Activated CD4-positive, alpha-beta T cell treated with anti-CD3 and anti-CD28 coated beads, Interleukin-2, amount 50 U/mL, for 4 hours (primary cell): ENCODE results near the gene SMAD7.
A peak's percentile ranks its signal among the peaks of the same experiment; 100 is the strongest.

Experiments
- DNase-seq, 2 experiments: peaks; one replicate each; pipeline ENCODE4 v3.0.0-alpha.2; 2020

Gene SMAD7

GRCh38 chr18:48986851-48987761 lies 36.3 kb upstream of the SMAD7 start:
- DNase-seq = no peak

GRCh38 chr18:48985161-48985560 lies 34.4 kb upstream of the SMAD7 start:
- DNase-seq = no peak

DNA sequence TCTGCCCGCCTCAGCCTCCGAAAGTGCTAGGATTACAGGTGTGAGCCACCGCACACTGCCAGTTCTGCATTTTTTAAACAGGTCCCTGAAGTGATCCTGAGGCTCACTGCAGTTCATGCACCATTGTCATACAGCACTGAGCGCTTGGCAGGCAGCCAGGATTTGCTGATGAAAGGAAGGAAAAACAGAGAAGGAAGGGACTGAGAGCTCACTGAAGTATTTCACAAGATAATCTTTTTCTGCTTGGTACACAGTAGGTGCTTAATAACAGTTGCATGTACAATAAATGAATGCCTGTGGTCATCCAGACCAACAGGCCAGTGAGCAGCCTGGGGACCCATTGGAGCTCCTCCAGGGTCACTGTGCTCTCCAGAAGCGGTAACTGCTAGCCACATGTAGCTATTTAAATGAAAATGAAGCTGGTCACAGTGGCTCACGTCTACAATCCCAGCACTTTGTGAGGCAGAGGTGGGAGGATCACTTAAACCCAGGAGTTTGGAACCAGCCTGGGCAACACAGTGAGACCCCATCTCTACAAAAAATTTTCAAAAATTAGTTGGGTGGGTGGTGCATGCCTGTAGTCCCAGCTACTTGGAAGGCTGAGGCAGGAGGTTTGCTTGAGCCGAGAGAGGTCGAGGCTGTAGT lies 33.1 kb upstream of the SMAD7 start:
- no peak for DNase-seq

DNA sequence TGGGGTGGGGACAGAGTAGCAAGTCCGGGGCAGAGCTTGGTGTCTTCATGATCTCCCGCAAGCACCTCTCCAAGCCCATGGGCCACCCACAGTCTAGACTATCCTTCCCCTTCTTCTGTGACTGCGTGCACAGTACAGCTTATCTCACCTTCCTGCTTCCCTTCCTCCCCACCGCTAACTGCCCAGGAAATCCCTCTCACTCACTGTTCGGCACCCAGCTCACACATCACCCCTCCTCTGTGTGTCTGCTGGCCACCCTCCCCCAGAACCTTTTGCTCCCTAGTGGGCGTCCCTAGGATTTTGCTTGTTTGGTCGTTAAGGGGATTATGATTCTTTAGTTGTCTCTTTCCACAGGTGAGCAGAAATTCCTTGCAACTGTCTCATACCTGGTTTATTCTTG lies 31.5 kb upstream of the SMAD7 start:
- DNase-seq = no peak

- no peak for DNase-seq
These were observed 29.5 kb upstream of the SMAD7 start for GRCh38 chr18:48979944-48980890.

- no peak for DNase-seq
These were observed 27.1 kb upstream of the SMAD7 start for GRCh38 chr18:48977914-48978313.

DNA sequence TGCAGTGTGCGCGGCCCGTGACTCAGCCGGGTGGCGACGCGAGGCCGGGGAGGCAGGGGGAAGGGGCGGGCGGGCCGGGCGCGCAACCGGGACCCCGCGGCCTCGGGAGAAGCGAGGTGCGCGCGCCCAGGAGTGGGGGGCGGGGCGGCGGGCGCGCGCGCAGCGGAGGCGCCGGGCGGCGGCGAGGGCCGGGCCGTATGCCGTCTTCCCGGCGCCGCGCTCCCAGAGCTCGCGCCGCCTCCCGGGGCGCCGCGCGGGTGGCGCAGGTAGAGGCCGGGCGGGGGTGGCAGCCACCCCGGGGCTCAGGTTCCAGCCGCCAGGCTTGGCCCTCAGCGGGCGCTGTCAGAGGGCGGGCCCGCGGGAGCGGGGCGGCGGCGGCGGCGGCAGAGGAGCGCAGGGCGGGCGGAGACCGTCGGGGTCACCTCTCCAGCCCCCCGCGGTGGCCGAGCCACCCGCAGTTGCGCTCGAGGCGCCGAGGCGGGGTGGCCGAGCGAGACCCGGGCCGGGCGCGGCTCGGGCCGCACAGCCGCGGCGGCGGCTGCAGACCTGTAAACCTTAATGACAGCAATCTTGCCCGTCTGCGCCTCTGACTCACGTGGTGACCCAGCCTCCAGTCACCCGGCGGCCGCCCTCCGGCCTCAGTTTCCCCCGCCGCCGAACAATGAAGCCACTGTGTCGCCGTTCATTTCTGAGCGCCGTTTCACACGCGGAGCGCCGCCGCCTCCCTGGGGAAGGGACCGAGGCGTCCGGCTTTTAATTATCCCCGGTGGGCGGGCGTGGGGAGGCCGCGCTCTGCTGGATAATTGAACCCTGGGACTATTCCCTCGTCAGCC lies 25.3 kb upstream of the SMAD7 start:
- peak; percentile 45 to 60 for DNase-seq

DNA sequence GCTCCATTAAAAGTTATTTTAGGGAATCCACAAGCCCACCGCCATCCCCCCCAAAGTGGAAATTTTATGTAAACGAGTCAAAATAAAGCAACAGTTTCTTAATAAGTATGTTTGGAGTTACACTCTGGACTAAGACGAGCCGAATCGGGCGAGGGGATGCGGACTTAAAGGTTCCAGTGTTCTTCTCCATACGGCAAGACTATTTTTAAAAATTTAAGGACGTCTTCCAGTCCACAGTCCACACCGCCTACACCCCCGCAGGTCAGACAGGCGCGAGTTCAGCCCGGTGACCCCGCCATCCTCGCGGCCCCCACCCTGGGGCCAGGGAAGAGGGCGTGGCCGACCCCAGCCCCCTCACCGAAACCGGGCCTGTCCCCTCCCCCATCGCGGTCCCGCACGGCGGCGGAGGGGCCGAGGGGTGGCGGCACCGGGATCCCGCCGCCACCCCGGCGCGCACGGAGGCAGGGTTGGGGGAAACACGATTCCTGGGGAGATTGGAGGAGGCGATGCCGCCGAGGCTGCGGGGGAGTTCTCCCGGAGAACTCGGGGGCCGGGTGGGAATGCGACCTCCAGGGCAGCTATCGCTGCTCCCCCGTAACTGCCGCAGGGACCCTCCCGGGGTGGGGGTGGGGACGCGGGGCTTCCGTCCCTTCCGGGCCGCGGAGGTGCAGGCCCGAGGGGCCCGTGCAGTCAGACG lies 24.5 kb upstream of the SMAD7 start:
- no peak for DNase-seq

- no peak for DNase-seq
These were observed 23.7 kb upstream of the SMAD7 start for GRCh38 chr18:48974304-48975119.

- DNase-seq = no peak
These were observed 23.0 kb upstream of the SMAD7 start for GRCh38 chr18:48973731-48974130.

DNA sequence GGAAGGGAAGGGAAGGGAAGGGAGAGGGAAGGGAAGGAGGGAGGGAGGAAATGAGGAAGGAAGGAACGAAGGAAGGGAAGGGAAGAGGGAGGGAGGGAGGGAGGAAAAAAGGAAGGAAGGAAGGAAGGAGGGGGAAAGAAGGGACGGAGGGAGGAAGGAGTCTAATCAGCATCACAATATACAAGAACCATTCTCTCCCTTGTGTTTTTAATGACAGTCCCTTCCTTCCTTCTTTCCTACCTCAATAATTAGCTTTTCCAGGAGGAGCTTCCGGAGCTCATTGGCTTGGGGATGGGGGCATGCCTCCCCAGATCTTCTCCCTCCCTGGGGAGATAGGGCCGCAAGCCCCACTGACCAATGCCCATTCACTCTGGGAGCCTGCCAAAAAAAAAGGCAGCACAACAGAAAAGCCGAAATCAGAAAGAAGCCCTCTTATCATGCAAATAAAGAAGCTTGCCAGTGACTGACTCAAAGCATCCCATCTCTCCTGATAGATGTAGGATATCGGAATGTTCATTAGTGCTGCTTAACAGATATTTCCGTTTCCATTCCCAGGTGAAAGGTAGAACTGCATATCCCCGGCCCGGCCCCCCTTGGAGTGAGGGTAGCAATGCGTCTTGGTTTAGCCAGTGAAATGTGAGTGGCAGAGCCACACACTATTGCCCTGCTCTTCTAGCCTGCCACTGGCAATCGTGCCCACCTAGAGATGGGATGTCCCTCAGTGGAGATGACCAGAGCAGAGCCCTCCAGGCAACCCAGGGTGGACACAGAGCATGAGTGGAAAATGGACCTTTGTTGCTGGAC lies 17.8 kb upstream of the SMAD7 start:
- DNase-seq = no peak

DNA sequence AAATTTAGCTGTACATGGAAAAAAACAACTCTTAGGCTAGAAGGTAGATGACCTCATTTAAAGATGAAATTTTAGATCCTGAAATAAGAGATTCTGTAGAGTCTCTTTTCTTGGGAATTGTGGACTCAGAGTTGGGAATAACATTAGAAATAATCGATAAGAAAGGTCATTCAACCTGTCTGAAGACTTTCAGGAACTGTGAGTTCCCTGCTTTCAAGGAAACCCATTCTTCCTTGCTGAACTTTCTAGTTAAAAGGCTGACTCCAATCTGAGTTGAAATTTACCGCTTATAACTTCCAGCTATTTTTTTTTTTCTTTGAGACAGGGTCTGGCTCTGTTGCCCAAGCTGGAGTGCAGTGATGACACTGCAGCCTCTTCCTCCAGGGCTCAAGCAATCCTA lies 16.8 kb upstream of the SMAD7 start:
- no peak for DNase-seq

GRCh38 chr18:48966523-48966922 lies 15.8 kb upstream of the SMAD7 start:
- DNase-seq = no peak

DNA sequence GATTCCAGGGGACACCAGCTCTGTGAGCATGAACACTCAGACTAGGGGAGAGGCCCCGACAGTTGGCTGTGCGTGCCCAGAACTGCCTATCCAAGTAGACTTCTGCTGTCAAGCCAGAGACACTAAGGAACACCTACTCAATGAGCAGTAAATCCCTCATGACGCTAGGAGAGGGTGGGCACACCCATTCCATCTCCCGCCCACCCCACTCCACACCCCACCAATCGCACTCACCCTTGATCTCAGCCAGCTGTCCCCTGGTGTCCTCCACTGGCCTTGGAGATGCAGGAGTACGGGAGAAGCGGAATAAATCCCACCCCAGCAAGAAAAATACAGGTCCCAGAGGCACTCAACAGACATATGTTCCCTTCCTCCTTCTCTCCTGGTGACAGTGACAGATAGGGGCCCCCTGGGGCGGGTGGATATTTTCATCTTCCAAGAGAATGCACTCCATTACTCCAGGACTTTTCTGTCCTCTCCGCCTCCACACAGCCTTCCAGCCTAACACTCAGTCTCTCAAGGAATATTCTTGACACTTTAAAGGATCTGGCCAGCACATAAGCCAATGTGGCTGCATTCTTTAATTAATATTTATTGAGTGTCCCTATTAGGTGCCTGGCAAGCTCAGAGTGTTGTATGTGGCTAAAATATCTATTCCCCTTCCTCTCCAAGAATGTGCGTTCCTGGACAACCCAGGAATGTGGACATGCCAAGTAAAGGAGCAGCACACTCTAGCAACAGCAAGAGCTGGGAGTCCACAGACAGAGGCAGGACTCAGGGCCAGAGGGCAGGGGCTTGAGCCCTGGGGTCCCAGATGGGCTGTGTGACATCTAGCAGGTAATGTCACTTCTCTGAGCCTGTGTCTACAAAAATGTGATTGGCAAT lies 13.1 kb upstream of the SMAD7 start:
- DNase-seq = no peak

- DNase-seq = no peak
These were observed 12.3 kb upstream of the SMAD7 start for GRCh38 chr18:48962994-48963561.

DNA sequence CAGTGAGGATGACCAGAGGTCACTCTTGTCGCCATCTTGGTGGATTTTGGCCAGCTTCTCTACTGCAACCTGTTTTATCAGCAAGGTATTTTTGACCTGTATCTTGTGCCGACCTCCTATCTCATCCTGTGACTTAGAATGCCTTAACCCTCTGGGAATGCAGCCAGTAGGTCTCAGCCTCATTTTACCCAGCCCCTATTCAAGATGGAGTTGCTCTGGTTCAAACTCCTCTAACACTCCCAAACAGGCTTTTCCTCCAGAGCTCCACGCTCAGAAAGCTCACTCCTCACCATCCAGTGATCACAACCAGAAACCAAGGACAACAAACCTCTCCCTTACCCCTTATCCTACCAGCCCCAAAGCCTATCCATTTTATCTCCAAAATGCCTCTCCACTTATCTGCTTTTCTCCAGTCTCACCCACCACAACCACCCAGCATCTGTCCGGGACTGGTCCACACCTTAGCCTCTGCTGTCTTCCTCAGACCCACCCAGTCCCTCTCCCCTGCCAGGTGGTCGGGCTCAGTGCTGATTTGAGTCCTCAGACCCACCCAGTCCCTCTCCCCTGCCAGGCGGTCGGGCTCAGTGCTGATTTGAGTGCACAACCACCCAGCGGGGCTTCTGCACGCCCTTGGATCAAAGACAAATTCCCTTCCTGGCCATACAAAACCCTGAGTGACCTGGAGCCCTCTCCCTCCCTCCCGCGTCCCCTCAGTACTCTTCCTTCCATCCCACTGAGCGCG lies 11.7 kb upstream of the SMAD7 start:
- DNase-seq = no peak

GRCh38 chr18:48961547-48961946 lies 10.8 kb upstream of the SMAD7 start:
- DNase-seq = no peak
